GM18868 (cell line): ENCODE measurements around the gene F13A1.
"Not testable (repeated sequence)": the region's sequence is repeated elsewhere in the genome, so short reads cannot be mapped to it uniquely, and the experiment has no call there.

ENCODE experiments used
- ATAC-seq: cut with Tn5 transposase; IDR thresholded peaks from one replicate; pipeline ENCODE4 v1.9.1; 2021; ENCODE audit warnings: mild to moderate bottlenecking, moderate library complexity; ENCODE audit not compliant: unreplicated experiment

Gene F13A1

GRCh38 chr6:6320901-6321300, 439 bp upstream of the F13A1 start:
- ATAC-seq: no peak

- ATAC-seq: no peak
Measured at GRCh38 chr6:6317825-6318733, 2.4 kb downstream of the F13A1 start.

- ATAC-seq: no peak
Measured at GRCh38 chr6:6317386-6317785, 3.1 kb downstream of the F13A1 start.

- no peak for ATAC-seq
Measured at GRCh38 chr6:6315660-6316059, 4.8 kb downstream of the F13A1 start.

GRCh38 chr6:6314596-6314995, 5.9 kb downstream of the F13A1 start:
- ATAC-seq: no peak

- no peak for ATAC-seq
Measured at GRCh38 chr6:6312901-6313441, 7.5 kb downstream of the F13A1 start.

- ATAC-seq: no peak
Measured at GRCh38 chr6:6305575-6305974, 14.9 kb downstream of the F13A1 start.

GRCh38 chr6:6300383-6300782, 20.1 kb downstream of the F13A1 start:
- ATAC-seq: not testable (repeated sequence)

GRCh38 chr6:6293317-6293716, 27.1 kb downstream of the F13A1 start:
- ATAC-seq: no peak

GRCh38 chr6:6287415-6287814, 33.0 kb downstream of the F13A1 start:
- peak; percentile 97 for ATAC-seq

- no peak for ATAC-seq
Measured at GRCh38 chr6:6285679-6286078, 34.8 kb downstream of the F13A1 start.

GRCh38 chr6:6284221-6284966, 36.1 kb downstream of the F13A1 start:
- ATAC-seq: no peak

- ATAC-seq: no peak
Measured at GRCh38 chr6:6283746-6284145, 36.7 kb downstream of the F13A1 start.

- no peak for ATAC-seq
Measured at GRCh38 chr6:6282716-6283115, 37.7 kb downstream of the F13A1 start.

GRCh38 chr6:6277413-6277812, 43.0 kb downstream of the F13A1 start:
- no peak for ATAC-seq

- no peak for ATAC-seq
Measured at GRCh38 chr6:6270948-6271535, 49.4 kb downstream of the F13A1 start.

GRCh38 chr6:6260196-6260722, 60.2 kb downstream of the F13A1 start:
- no peak for ATAC-seq

GRCh38 chr6:6256886-6257285, 63.6 kb downstream of the F13A1 start:
- no peak for ATAC-seq

- no peak for ATAC-seq
Measured at GRCh38 chr6:6256259-6256658, 64.2 kb downstream of the F13A1 start.

- no peak for ATAC-seq
Measured at GRCh38 chr6:6251555-6252280, 68.7 kb downstream of the F13A1 start.
